HuH-7 (cell line): ENCODE measurements around the gene CDC37.
"Not testable (repeated sequence)": the region's sequence is repeated elsewhere in the genome, so short reads cannot be mapped to it uniquely, and the experiment has no call there.

Experiments
- DNase-seq: peaks from one replicate; pipeline ENCODE4 v3.0.0; 2011; ENCODE audit warnings: low spot score

Gene CDC37

DNA sequence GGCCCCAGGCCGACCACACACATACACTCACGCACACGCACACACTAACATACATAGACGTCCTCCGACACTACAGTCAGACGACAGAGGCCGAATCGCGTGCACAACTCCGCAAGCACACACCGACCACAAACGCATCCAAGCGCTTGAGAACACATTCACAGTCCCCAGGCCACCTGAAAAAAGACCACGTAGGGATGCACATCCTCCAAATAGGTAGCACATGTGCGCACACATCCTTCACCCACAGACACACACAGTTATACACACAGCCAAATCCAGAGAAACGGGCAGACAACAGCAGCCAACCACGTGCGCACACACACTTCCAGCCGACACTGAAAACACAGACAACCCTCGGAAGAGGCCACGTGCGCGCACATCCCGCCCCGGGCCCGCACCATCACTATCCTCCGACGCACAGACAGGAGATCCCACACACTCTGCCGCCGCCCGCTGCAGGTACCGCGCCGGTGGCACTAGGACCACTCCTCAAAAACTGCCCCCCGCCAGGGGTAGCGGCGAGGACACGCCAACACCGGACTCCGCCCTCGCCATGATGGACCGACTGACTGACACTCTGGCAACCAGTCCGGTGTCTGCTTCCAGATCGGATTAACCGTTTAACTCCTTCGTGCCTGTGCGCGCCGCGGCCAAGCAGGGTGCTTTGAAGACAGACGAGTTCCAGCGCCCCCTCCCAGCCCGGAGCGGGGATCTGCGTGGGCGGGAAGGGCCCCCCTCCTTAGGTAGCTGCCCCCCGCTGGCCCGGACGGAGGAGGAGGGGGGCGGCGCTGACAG lies 16.5 kb upstream of the CDC37 start:
- no peak for DNase-seq

- no peak for DNase-seq
These were observed 15.9 kb upstream of the CDC37 start for GRCh38 chr19:10419200-10419645.

DNA sequence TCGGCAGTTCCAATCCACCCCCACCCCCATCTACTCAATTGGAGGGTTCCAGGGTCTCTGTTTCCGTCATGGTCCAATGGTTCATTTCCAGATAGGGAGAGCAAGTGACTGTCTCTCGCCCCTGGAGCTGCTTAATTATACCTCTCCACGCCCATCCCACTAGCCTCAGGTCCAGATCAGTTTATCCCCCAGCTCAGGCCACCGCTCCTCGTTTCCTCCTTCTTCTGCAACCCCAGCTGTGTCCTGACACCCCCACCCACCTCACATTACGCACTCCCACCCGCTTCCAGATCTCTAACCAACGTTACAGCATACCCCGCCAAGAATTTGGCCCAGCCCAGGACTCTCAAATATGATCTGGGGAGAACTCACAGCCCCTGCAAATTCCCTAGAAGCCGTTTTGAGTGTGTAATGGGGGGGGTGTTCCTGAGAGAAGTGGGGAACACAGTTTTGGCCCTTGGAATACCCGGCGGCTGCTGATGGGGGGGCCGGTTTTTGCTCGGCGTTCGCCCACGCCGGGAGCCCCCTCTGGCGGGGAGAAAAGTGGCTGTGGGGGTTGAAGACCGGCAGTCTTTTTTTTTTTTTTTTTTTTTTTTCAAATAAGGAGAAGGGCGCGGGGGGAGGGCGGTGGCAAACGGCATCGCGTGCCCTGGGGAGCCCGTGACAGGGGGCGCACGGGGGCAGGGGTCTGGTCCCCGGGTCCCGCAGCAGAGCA lies 15.3 kb upstream of the CDC37 start:
- DNase-seq: no peak

GRCh38 chr19:10418235-10418484 lies 14.8 kb upstream of the CDC37 start:
- DNase-seq: no peak

GRCh38 chr19:10417541-10418234 lies 14.3 kb upstream of the CDC37 start:
- no peak for DNase-seq

DNA sequence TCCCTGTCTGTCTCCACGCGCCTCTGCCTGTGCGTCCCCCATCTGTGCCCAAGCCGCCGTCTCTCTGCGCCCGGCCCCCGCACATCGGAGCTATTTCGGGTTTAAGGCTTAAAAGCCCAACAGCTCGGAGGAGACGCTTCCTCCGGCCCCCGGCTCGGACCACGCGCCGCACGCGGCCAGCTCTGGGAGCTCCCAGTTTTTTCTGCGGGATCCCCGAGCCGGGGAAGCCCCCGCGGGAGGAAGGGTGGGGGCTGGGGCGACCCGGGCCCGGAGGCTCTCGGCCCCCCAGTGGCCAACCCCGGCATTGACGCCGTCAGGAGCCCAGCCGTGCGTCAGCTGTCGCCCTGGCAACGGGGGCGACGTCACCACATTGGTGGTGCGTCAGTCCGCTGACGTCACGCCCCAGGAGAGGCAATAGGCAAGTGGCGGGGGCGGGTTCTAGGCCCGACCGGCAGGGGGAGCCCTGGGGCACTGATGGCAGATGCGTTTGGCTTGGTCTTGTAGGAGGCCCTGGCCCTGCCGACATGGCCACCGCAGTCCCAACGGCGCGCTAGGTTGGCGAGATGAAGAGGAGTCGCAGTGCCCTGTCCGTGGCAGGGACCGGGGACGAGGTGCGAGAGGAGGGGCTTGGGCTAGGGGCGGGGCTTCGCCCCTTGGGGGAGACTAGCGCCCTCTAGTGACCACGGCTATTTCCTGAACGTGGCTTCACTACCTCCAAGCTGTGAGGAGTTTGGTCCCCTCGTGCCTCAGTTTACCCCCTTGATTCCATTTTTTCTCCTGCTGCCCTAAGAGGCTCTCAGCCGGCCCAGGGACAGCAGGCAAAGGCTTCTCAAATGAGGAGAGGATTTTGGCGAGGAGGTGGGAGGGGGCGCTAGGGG lies 13.3 kb upstream of the CDC37 start:
- peak; percentile 92 for DNase-seq

DNA sequence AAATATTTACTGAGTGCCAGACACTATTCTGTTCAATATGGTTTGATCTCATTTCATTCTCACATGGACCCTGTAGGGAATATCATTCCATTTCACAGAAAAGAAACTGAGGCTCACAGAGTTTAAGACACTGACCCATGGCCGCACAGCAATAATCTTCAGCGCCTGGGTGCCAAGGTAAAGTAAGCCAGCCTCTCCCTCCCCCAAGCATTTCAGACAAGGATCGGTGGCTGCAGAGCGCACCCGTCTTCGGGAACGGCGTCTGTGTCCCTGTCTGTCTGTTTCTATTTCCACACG lies 12.7 kb upstream of the CDC37 start:
- DNase-seq: no peak

DNA sequence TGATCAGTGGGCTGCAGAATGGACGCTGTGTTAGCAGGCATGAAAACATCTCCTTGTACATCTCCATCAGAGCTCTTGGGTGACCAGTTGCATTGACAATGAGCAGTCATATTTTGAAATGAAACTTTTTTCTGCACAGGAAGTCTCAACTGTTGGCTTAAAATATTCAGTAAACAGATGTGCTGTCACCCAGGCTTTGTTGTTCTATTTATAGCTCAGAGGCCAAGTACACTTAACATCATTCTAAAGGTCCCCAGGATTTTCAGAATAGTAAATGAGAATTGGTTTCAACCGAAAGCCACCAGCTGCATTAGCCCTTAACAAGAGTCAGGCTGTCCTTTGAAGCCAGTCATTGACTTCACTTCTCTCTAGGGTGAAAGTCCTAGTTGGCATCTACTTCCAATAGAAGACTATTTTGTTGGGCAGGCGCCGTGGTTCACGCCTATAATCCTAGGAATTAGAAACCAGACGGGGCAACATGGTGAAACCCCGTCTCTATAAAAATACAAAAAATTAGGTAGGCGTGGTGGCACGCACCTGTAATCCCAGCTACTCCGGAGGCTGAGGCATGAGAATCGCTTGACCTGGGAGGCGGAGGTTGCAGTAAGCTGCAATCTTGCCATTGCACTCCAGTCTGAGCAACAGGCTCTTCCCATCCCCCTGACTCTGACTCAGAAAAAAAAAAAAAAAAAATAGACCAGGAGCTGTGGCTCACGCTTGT lies 9.1 kb upstream of the CDC37 start:
- DNase-seq: no peak

DNA sequence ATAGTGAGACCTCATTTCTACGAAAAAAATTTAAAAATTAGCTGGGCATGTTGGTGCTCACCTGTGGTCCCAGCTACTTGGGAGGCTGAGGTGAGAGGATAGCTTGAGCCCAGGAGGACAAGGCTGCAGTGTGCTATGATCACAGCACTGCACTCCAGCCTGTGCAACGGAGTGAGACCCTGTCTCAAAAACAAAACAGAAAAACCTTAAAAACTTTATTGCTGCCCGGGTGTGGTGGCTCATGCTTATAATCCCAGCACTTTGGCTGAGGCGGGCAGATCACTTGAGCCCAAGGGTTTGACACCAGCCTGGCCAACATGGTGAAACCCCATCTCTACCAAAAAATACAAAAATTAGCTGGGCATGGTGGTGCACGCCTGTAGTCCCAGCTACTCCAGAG lies 7.9 kb upstream of the CDC37 start:
- not testable (repeated sequence) for DNase-seq

GRCh38 chr19:10408511-10409283 lies 5.4 kb upstream of the CDC37 start:
- DNase-seq: no peak

GRCh38 chr19:10407096-10407495 lies 3.8 kb upstream of the CDC37 start:
- no peak for DNase-seq

DNA sequence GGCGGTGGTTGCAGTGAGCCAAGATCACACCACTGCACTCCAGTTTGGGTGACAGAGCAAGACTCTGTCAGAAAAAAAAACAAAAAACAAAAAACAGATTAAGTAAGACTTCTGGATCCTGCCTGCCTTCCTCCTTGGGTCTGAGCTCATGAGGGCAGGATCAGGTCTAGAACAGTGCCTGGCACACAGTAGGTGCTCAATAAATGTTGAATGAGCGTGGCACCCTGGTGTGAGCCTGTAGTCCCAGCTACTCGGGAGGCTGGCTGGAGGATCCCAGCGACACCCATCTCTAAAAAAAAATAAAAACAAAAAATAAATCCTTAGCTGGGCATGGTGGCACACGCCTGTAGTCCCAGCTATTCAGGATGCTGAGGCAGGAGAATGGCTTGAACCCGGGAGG lies 2.8 kb upstream of the CDC37 start:
- DNase-seq: no peak

DNA sequence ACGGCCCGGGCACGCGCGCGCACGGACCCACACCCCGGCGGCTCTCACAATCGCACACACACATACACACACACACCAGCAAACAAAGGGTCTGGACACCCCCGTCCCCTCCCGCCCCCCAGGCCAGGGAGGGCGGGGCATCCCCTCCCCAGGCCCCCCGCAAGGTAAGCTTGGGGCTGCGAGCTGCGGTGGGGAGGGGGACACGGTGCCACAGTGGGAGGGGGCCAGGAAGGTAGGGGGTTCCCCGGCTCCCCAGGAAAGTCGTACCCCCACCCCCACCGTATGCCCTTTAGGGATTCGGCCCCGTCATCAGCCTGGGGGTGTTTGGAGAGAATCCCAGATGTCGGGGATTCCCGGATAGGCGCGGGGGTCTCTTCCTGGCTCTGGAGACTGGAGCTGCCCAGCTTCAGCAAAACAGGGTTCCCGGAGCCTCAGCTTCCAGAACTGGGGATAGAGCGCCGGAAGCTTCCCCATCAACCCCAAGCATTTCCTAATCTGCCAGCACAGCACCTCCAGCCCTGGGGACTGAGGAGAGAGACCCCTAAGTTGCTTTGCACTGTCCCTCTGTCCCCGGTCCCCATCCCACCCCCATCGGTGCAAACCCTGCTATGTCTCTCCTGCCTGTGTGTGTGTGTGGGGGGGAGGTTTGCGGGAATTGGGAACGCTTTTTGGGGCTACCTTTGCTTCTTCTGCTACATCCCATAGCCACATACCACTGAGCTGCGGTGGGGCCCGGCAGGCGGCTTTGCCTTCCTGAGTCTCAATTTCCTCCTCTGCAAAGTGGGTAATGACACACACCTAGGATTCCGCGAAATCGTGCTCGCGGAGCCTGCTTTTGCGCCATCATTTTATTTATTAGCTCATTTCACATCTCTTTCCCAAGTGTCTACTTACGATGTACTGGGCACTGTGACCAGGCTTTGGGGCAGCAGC lies 1.8 kb upstream of the CDC37 start:
- no peak for DNase-seq

DNA sequence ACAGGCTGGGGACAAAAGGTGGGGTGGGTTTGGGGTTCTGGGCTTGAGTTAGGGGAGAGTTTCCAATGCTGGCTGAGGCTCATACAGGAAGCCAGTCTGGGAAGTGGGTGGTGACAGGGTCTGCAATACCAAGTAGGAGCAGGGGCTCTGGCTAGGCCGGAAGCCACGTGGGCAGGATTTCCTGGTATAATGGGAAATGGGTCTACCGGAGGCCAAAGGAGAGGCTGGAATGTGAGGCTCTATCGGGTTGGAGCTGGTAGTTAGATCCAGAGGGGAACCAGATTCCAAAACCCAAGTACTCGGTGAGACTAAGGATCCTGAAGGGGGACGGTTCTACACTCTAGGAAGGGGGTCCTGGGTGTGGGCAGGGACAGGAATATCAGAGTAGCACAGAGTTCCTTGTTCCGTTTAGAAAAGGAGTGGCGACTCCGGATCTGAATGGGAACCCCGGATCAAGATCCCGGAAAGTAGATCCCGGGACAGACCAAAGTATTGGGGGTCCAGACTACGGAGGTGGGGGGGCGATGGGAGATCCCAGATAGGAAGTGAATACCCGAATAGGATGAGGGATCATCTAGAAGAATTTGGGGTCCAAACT lies 802 bp downstream of the CDC37 start:
- DNase-seq: no peak

- no peak for DNase-seq
These were observed 3.5 kb downstream of the CDC37 start for GRCh38 chr19:10399878-10400277.

DNA sequence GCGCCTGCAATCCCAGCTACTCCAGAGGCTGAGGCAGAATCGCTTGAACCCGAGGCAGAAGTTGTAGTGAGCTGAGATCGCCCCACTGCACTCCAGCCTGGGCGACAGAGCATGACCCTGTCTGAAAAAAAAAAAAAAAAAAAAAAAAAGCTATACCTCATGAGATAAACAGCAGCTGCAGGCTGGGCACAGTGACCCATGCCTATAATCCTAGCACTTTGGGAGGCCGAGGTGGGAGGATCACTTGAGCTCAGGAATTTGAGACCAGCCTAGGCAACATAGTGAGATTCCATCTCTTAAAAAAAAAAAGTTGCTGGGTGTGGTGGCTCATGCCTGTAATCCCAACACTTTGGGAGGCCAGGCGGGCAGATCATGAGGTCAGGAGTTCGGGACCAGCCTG lies 4.0 kb downstream of the CDC37 start:
- not testable (repeated sequence) for DNase-seq

GRCh38 chr19:10398819-10399218 lies 4.5 kb downstream of the CDC37 start:
- no peak for DNase-seq

GRCh38 chr19:10395917-10396316 lies 7.4 kb downstream of the CDC37 start:
- no peak for DNase-seq

GRCh38 chr19:10395436-10395835 lies 7.9 kb downstream of the CDC37 start:
- no peak for DNase-seq

GRCh38 chr19:10395003-10395402 lies 8.3 kb downstream of the CDC37 start:
- no peak for DNase-seq
